Karpas-422 (cell line): ENCODE results near the gene PRKN. TPM values are rescaled to one million over a fixed set of nuclear protein-coding genes. Genes with fewer than 3 reads are reported as not detected.

Experiments
- DNase-seq: peaks from one replicate; pipeline ENCODE4 v3.0.0-alpha.2; 2015
- H2AFZ ChIP-seq: fragments of 200-600 bp; sonication (generic); 2 replicates; pipeline ENCODE4 v1.6.1; 2014; ENCODE audit warnings: antibody characterized with exemption, low read length, mixed read lengths
- H3K27ac ChIP-seq: fragments of 200-600 bp; sonication (generic); 2 replicates; pipeline ENCODE4 v1.5.1; 2014; ENCODE audit warnings: mild to moderate bottlenecking, low read length, moderate library complexity
- H3K27me3 ChIP-seq: fragments of 200-600 bp; sonication (generic); 2 replicates; pipeline ENCODE4 v1.6.1; 2014; ENCODE audit warnings: low read length, mixed read lengths
- H3K36me3 ChIP-seq: fragments of 200-600 bp; sonication (generic); 2 replicates; pipeline ENCODE4 v1.6.1; 2014; ENCODE audit warnings: low read length, mixed read lengths; ENCODE audit not compliant: insufficient read depth
- H3K4me1 ChIP-seq: fragments of 200-600 bp; sonication (generic); 2 replicates; pipeline ENCODE4 v1.6.1; 2014; ENCODE audit warnings: mild to moderate bottlenecking, low read length, mixed read lengths
- H3K4me2 ChIP-seq: fragments of 200-600 bp; sonication (generic); 2 replicates; pipeline ENCODE4 v1.6.1; 2014; ENCODE audit warnings: low read length, low read depth, mild to moderate bottlenecking; ENCODE audit not compliant: poor library complexity, severe bottlenecking
- H3K4me3 ChIP-seq: fragments of 200-600 bp; sonication (generic); 2 replicates; pipeline ENCODE4 v1.5.1; 2014; ENCODE audit warnings: mild to moderate bottlenecking, antibody characterized with exemption, low read length, mixed read lengths
- H3K79me2 ChIP-seq: fragments of 200-600 bp; sonication (generic); 2 replicates; pipeline ENCODE4 v1.6.1; 2014; ENCODE audit warnings: mild to moderate bottlenecking, low read length, mixed read lengths
- H3K9ac ChIP-seq: fragments of 200-600 bp; sonication (generic); 2 replicates; pipeline ENCODE4 v1.6.0; 2014; ENCODE audit warnings: low read length
- H3K9me2 ChIP-seq: fragments of 200-600 bp; sonication (generic), shearing (Covaris generic); replicated peaks from 2 replicates; pipeline ENCODE4 v1.6.0; 2014; ENCODE audit warnings: mild to moderate bottlenecking, low read length, moderate library complexity; ENCODE audit not compliant: insufficient read depth
- H3K9me3 ChIP-seq: fragments of 300-700, 200-600 bp; sonication (generic); 2 replicates; pipeline ENCODE4 v1.6.1; 2014; ENCODE audit warnings: low read length, mixed read lengths
- H4K20me1 ChIP-seq: fragments of 200-600 bp; sonication (generic); 2 replicates; pipeline ENCODE4 v1.6.1; 2014; ENCODE audit warnings: mild to moderate bottlenecking, antibody characterized with exemption, low read length, low read depth; ENCODE audit not compliant: insufficient read depth
- total RNA-seq: library from RNA; depleted of rRNA; stranded (reverse); fragments of >200 nt; shearing (Covaris generic); gene quantifications from 2 replicates; pipeline ENCODE4 v1.2.3, GENCODE V29; 2014; ENCODE audit warnings: low replicate concordance

Gene PRKN
- total RNA-seq, 1 experiment from 2014 or later: not detected

- Histone ChIP-seq H3K79me2 (no peaks in the 10 kb centered on the region), H3K9me3 (no peaks in the 10 kb centered on the region; the same call in 1 of the 2 replicates), H3K27me3 (no peaks in the 10 kb centered on the region), H3K36me3 (no peaks in the 10 kb centered on the region), H3K9me2 (no peaks in the 10 kb centered on the region), H3K9ac (no peak overlapping the region), H3K27ac (no peak overlapping the region), H4K20me1 (no peaks in the 10 kb centered on the region), H3K4me1 (no peaks in the 10 kb centered on the region), H3K4me3 (no peak overlapping the region), H2AFZ (no peak overlapping the region), H3K4me2 (no peak overlapping the region)
- DNase-seq: no peak
These were observed 27.6 kb downstream of the PRKN start for GRCh38 chr6:162699961-162700360.

DNA sequence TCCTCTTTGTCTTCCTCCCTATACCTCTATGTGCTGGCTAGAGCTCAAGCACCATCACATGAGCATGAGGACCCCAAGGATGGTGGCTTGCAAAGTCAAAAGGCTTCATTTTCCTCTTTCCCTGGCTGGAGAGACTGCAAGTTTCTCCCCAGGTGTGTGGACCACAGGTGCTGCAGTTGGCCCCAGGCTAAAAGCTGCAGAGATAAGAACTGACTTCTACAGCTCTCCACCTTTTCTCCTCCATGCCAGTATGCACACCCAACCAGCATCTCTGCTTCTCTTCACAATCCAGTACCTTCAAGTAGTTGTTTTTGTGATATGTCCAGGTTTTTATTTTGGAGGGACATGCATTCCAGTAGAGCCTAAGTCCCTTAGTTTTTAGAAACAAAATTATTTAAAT, 29.1 kb downstream of the PRKN start:
- Histone ChIP-seq H3K79me2 (no peaks in the 10 kb centered on the region), H3K4me1 (no peaks in the 10 kb centered on the region), H4K20me1 (no peaks in the 10 kb centered on the region), H3K27ac (no peak overlapping the region), H3K9me2 (no peaks in the 10 kb centered on the region), H3K36me3 (no peaks in the 10 kb centered on the region), H2AFZ (no peak overlapping the region), H3K9me3 (no peaks in the 10 kb centered on the region; the same call in 1 of the 2 replicates), H3K27me3 (no peaks in the 10 kb centered on the region), H3K4me3 (no peak overlapping the region), H3K4me2 (no peak overlapping the region), H3K9ac (no peak overlapping the region)
- DNase-seq: no peak

DNA sequence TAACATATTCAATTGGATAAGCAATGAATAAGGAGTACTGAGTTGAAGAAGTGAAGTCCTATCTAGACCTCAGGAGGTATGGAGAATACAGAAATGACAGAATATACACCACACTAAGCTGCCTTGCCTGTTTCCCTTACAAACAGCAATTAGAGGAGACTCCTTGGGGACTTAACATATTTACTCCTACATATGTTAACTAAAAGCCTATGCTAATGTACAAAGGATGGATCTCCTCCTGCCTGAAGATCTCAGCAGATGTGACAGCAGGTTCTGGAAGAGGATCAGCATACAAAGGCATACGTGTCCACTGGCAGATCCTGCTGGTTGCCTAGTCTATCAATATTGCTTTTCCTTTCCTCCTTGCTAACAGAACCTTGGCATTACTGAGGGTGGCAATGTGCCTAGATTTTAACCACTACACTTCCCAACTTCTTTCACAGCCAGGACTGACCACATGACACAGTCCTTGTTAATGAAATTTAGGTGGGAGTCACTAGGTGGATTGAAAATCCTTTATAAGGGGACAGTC, 29.6 kb downstream of the PRKN start:
- H3K9ac ChIP-seq: no peak overlapping the region
- no peaks in the 10 kb centered on the region for H3K36me3 ChIP-seq
- no peaks in the 10 kb centered on the region for H3K79me2 ChIP-seq
- DNase-seq: no peak
- no peak overlapping the region for H3K4me3 ChIP-seq
- H3K9me2 ChIP-seq: no peaks in the 10 kb centered on the region
- no peak overlapping the region for H2AFZ ChIP-seq
- H3K27me3 ChIP-seq: no peaks in the 10 kb centered on the region
- no peak overlapping the region for H3K4me2 ChIP-seq
- no peaks in the 10 kb centered on the region; the same call in 1 of the 2 replicates for H3K9me3 ChIP-seq
- H4K20me1 ChIP-seq: no peaks in the 10 kb centered on the region
- H3K27ac ChIP-seq: no peak overlapping the region
- no peaks in the 10 kb centered on the region for H3K4me1 ChIP-seq

DNA sequence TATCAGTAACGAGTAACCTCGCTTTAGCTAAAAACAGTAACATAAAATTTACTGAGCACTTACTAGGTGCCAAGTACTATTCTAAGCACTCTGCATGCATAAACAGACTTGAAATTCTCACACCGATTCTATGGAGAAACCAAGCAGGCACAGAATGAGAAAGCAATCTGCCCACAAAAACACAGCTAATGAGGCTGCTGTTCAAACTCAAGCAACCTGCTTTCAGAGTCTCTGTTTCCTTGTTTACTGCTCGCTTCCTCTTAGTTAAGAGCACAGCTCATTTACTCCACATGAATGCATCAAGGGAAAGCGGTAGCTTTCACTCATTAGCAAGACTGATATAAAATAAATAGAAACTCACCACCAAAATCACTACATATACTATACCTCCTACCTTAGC, 37.4 kb downstream of the PRKN start:
- H3K79me2 ChIP-seq: no peaks in the 10 kb centered on the region
- no peak overlapping the region for H3K9ac ChIP-seq
- H4K20me1 ChIP-seq: no peaks in the 10 kb centered on the region
- H2AFZ ChIP-seq: no peak overlapping the region
- H3K27ac ChIP-seq: no peak overlapping the region
- no peak overlapping the region for H3K4me2 ChIP-seq
- no peaks in the 10 kb centered on the region for H3K36me3 ChIP-seq
- no peaks in the 10 kb centered on the region for H3K4me1 ChIP-seq
- DNase-seq: no peak
- H3K27me3 ChIP-seq: no peaks in the 10 kb centered on the region
- no peaks in the 10 kb centered on the region for H3K9me2 ChIP-seq
- H3K4me3 ChIP-seq: no peak overlapping the region
- H3K9me3 ChIP-seq: peaks cover 4% of the 10 kb centered on the region

- H3K9me3 ChIP-seq: peaks cover 4% of the 10 kb centered on the region
- H3K4me3 ChIP-seq: no peak overlapping the region
- H3K4me1 ChIP-seq: no peaks in the 10 kb centered on the region
- H3K36me3 ChIP-seq: no peaks in the 10 kb centered on the region
- no peaks in the 10 kb centered on the region for H3K27me3 ChIP-seq
- no peaks in the 10 kb centered on the region for H3K9me2 ChIP-seq
- no peaks in the 10 kb centered on the region for H3K79me2 ChIP-seq
- H4K20me1 ChIP-seq: no peaks in the 10 kb centered on the region
- DNase-seq: no peak
- no peak overlapping the region for H3K9ac ChIP-seq
- H3K27ac ChIP-seq: no peak overlapping the region
- no peak overlapping the region for H2AFZ ChIP-seq
- H3K4me2 ChIP-seq: no peak overlapping the region
These were observed 38.7 kb downstream of the PRKN start for GRCh38 chr6:162688751-162689345.

GRCh38 chr6:162685586-162685985, 42.0 kb downstream of the PRKN start:
- no peaks in the 10 kb centered on the region for H3K4me1 ChIP-seq
- no peak overlapping the region for H3K9ac ChIP-seq
- no peak for DNase-seq
- no peaks in the 10 kb centered on the region for H3K79me2 ChIP-seq
- no peak overlapping the region for H3K27ac ChIP-seq
- no peak overlapping the region for H3K4me3 ChIP-seq
- H4K20me1 ChIP-seq: no peaks in the 10 kb centered on the region
- H3K9me3 ChIP-seq: peaks cover 4% of the 10 kb centered on the region; the same call in 1 of the 2 replicates
- H2AFZ ChIP-seq: no peak overlapping the region
- H3K9me2 ChIP-seq: no peaks in the 10 kb centered on the region
- H3K27me3 ChIP-seq: no peaks in the 10 kb centered on the region
- no peak overlapping the region for H3K4me2 ChIP-seq
- no peaks in the 10 kb centered on the region for H3K36me3 ChIP-seq

DNA sequence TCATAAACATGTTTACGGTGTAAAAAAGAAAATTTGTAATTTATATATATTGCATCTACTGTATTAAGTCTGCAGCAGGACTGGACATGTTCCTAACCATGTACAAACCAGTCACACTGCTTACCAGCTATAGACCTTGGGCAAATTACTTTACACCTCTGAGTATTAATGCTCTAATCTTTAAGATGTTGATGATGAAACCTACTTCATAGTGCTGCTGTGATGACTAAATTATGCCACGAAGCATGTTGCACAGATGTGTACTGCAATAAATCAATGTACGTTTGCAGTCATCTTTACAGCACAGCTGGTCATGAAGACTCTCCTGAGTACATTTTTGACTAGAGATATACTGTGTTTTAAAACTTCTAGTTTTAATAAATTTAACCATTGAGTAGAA, 42.6 kb downstream of the PRKN start:
- H3K9me2 ChIP-seq: no peaks in the 10 kb centered on the region
- H2AFZ ChIP-seq: no peak overlapping the region

DNA sequence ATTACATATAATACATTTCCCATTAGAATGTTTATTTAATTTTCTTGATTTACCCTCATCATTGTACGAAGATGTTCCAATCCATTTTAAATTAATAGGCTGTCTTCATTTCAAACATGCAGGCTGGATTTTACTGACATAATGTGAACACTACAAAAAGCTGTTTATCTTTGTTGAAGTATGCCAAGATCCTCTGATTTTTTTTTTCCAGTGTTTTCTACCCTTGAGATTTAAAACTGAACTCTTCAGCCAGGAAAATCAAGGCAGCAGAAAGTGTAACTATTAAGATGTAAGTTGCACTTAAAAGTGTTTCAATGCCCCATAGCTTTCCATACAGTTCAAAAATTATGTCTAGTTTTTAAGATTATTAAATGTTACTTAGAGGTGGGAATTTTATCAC, 43.5 kb downstream of the PRKN start:
- Histone ChIP-seq H3K79me2 (no peaks in the 10 kb centered on the region), H3K27me3 (no peaks in the 10 kb centered on the region), H3K27ac (no peak overlapping the region), H3K36me3 (no peaks in the 10 kb centered on the region), H3K4me2 (no peak overlapping the region), H3K4me3 (no peak overlapping the region), H4K20me1 (no peaks in the 10 kb centered on the region), H3K9me2 (no peaks in the 10 kb centered on the region), H3K9me3 (peaks cover 9% of the 10 kb centered on the region), H2AFZ (no peak overlapping the region), H3K4me1 (no peaks in the 10 kb centered on the region), H3K9ac (no peak overlapping the region)
- no peak for DNase-seq

More for the DNA sequence above, 42.6 kb downstream of the PRKN start:
- H3K4me2 ChIP-seq: no peak overlapping the region
- no peaks in the 10 kb centered on the region for H3K27me3 ChIP-seq
- H3K27ac ChIP-seq: no peak overlapping the region
- no peaks in the 10 kb centered on the region for H3K36me3 ChIP-seq
- no peak for DNase-seq
- H4K20me1 ChIP-seq: no peaks in the 10 kb centered on the region
- H3K9ac ChIP-seq: no peak overlapping the region
- no peak overlapping the region for H3K4me3 ChIP-seq
- no peaks in the 10 kb centered on the region for H3K79me2 ChIP-seq
- no peaks in the 10 kb centered on the region for H3K4me1 ChIP-seq
- H3K9me3 ChIP-seq: peaks cover 4% of the 10 kb centered on the region; the same call in 1 of the 2 replicates
